ENCODE results near the gene SPSB2. TPM values are rescaled to one million over a fixed set of nuclear protein-coding genes. Genes with fewer than 3 reads are reported as not detected.
A peak's percentile ranks its signal among the peaks of the same experiment; 100 is the strongest.

SPSB2 gene
- total and polyA plus RNA-seq, 2 donors (not counting 1 experiment from before 2014, with no cell fraction given): 9.4 to 16.0 TPM

GRCh38 chr12:6833189-6833890, 39.8 kb downstream of the SPSB2 start:
- peaks cover 11 to 17% of the 10 kb centered on the region in 2 donors for H3K4me1 ChIP-seq (ENCODE audit: control insufficient read depth in 2 of 2, insufficient read depth in 2 of 2, low read length in 2 of 2)
- H3K4me3 ChIP-seq (ENCODE audit: control extremely low read depth in 1 of 5, extremely low read depth in 1 of 5, insufficient read depth in 1 of 5, low read depth in 2 of 5, low read length in 4 of 5): no peak overlapping the region
- ChIA-PET POLR2A (no interaction called here), CTCF (interaction anchor here (0.9 to 2.2 kb wide), 8 partner anchors 9 to 144 kb away, joined by 3 to 7 read pairs (median 4); partner anchors contain the start of genes MLF2, SPSB2 and ZNF384)
- WGBS (ENCODE audit: insufficient coverage): 86% methylated on average over 6 of the region's 6 CpGs
- Mint-ChIP-seq H3K4me1 (peaks cover 11% of the 10 kb centered on the region), H3K4me3 (no peak overlapping the region), H3K9me3 (ENCODE audit: insufficient read depth) (no peaks in the 10 kb centered on the region), H3K27ac (no peak overlapping the region), H3K27me3 (peaks cover 40% of the 10 kb centered on the region)
- H4K20me1 ChIP-seq (ENCODE audit: control insufficient read depth, insufficient read depth, low read length, poor library complexity, severe bottlenecking): peaks cover 11% of the 10 kb centered on the region
- H3K79me2 ChIP-seq (ENCODE audit: control insufficient read depth, insufficient read depth, low read length): no peaks in the 10 kb centered on the region
- H3K27me3 ChIP-seq (replicated peaks in 1 of 4; ENCODE audit: control extremely low read depth in 1 of 4, control insufficient read depth in 3 of 4, insufficient read depth in 4 of 4, low read length in 3 of 4): peaks cover 0 to 37% (median 10%) of the 10 kb centered on the region in 4 experiments
- H3K9ac ChIP-seq (ENCODE audit: low read length): no peak overlapping the region
- no peak overlapping the region for H2AFZ ChIP-seq (ENCODE audit: insufficient read depth, low read depth, low read length, poor library complexity, severe bottlenecking)
- no peak for TF ChIP-seq EZH2 (IDR thresholded peaks at IDR 0.05; ENCODE audit: borderline replicate concordance, insufficient read depth, low read depth, low read length, poor library complexity, severe bottlenecking)
- TF ChIP-seq, protein P1, sequence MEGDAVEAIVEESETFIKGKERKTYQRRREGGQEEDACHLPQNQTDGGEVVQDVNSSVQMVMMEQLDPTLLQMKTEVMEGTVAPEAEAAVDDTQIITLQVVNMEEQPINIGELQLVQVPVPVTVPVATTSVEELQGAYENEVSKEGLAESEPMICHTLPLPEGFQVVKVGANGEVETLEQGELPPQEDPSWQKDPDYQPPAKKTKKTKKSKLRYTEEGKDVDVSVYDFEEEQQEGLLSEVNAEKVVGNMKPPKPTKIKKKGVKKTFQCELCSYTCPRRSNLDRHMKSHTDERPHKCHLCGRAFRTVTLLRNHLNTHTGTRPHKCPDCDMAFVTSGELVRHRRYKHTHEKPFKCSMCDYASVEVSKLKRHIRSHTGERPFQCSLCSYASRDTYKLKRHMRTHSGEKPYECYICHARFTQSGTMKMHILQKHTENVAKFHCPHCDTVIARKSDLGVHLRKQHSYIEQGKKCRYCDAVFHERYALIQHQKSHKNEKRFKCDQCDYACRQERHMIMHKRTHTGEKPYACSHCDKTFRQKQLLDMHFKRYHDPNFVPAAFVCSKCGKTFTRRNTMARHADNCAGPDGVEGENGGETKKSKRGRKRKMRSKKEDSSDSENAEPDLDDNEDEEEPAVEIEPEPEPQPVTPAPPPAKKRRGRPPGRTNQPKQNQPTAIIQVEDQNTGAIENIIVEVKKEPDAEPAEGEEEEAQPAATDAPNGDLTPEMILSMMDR (IDR thresholded peaks at IDR 0.05): no peak
- H3K36me3 ChIP-seq (replicated peaks in 1 of 2; ENCODE audit: control extremely low read depth in 1 of 2, control insufficient read depth in 1 of 2, extremely low read depth in 1 of 2, insufficient read depth in 2 of 2, low read length in 1 of 2): no peaks in the 10 kb centered on the region
- no peak overlapping the region for H3K4me2 ChIP-seq (replicated peaks; ENCODE audit: low read depth, low read length, poor library complexity, severe bottlenecking)
- H3K27ac ChIP-seq (ENCODE audit: low read length in 2 of 2): no peak overlapping the region
- intact Hi-C loops (cut with micrococcal nuclease): no loop called here
- no peak for ATAC-seq (ENCODE audit: low read depth)
- no peak for DNase-seq
- peaks cover 0 to 3% (median 0%) of the 10 kb centered on the region in 3 donors for H3K9me3 ChIP-seq (ENCODE audit: control extremely low read depth in 1 of 3, control insufficient read depth in 2 of 3, insufficient read depth in 1 of 3, low read length in 2 of 3)

DNA sequence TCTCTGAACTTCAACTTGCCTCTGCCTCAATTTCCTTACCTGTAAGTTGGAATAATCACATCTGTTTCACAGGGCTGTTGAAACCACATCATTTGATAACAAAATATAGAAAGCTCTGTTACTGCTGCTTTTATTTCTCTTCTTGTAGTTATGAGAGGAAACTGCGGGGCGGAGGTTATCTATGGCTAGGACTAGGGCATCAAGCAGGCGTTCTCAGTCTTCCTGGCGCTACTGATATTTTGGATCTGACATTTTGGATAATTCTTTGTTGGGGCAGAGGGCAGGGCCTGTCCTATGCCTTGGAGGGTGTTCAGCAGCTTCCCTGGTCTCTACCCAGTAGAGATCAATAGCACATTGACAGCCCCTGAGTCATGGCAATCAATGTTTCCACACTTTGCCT, 41.0 kb downstream of the SPSB2 start:
- no peak for DNase-seq
- Histone ChIP-seq H3K4me2 (replicated peaks; ENCODE audit: low read depth, low read length, poor library complexity, severe bottlenecking) (no peak overlapping the region), H3K9me3 (ENCODE audit: control extremely low read depth in 1 of 3, control insufficient read depth in 2 of 3, insufficient read depth in 1 of 3, low read length in 2 of 3) (peaks cover 0 to 3% (median 0%) of the 10 kb centered on the region in 3 donors), H3K4me3 (ENCODE audit: control extremely low read depth in 1 of 5, extremely low read depth in 1 of 5, insufficient read depth in 1 of 5, low read depth in 2 of 5, low read length in 4 of 5) (no peak overlapping the region), H3K4me1 (ENCODE audit: control insufficient read depth in 2 of 2, insufficient read depth in 2 of 2, low read length in 2 of 2) (peaks cover 20 to 27% of the 10 kb centered on the region in 2 donors), H3K27ac (ENCODE audit: low read length in 2 of 2) (no peak overlapping the region), H3K9ac (ENCODE audit: low read length) (no peak overlapping the region), H3K79me2 (ENCODE audit: control insufficient read depth, insufficient read depth, low read length) (no peaks in the 10 kb centered on the region), H3K36me3 (replicated peaks in 1 of 2; ENCODE audit: control extremely low read depth in 1 of 2, control insufficient read depth in 1 of 2, extremely low read depth in 1 of 2, insufficient read depth in 2 of 2, low read length in 1 of 2) (no peaks in the 10 kb centered on the region), H2AFZ (ENCODE audit: insufficient read depth, low read depth, low read length, poor library complexity, severe bottlenecking) (no peak overlapping the region), H3K27me3 (replicated peaks in 1 of 4; ENCODE audit: control extremely low read depth in 1 of 4, control insufficient read depth in 3 of 4, insufficient read depth in 4 of 4, low read length in 3 of 4) (peaks cover 0 to 40% (median 17%) of the 10 kb centered on the region in 4 experiments), H4K20me1 (ENCODE audit: control insufficient read depth, insufficient read depth, low read length, poor library complexity, severe bottlenecking) (peaks cover 11% of the 10 kb centered on the region)
- WGBS (ENCODE audit: insufficient coverage): 87% methylated on average over 4 of the region's 4 CpGs
- intact Hi-C loops (cut with micrococcal nuclease): no loop called here
- Mint-ChIP-seq H3K4me1 (peaks cover 17% of the 10 kb centered on the region), H3K27me3 (peaks cover 49% of the 10 kb centered on the region), H3K4me3 (peak overlapping the region; percentile 17), H3K27ac (no peak overlapping the region), H3K9me3 (ENCODE audit: insufficient read depth) (no peaks in the 10 kb centered on the region)
- CTCF ChIA-PET: interaction anchor here (0.6 to 1.8 kb wide), 5 partner anchors 21 to 108 kb away, joined by 3 to 7 read pairs (median 3); partner anchors contain the start of genes COPS7A, MLF2 and SPSB2
- TF ChIP-seq EZH2 (IDR thresholded peaks at IDR 0.05; ENCODE audit: borderline replicate concordance, insufficient read depth, low read depth, low read length, poor library complexity, severe bottlenecking): no peak
- TF ChIP-seq, protein P1 (IDR thresholded peaks at IDR 0.05): no peak
- ATAC-seq (ENCODE audit: low read depth): no peak
- POLR2A ChIA-PET: no interaction called here

Data from B cell (primary cell).